Pancreas (tissue), 10 donors: ENCODE measurements around the gene STK17A. TPM values are rescaled to one million over a fixed set of nuclear protein-coding genes. Genes with fewer than 3 reads are reported as not detected.

ENCODE experiments used
- ATAC-seq, 4 donors: fragments of 200-7000 bp; cut with Tn5 transposase; one replicate each; pipeline versions ENCODE4 v1.8.0 to v1.9.1; 2020; ENCODE audit warnings: mild to moderate bottlenecking in 4 of 4, moderate library complexity in 4 of 4
- DNase-seq, 6 donors: peaks; one replicate each; pipeline ENCODE4 v3.0.0-alpha.2; 2020
- FAIRE-seq: peaks from 2 replicates; lab custom pipeline; 2012; peaks lifted over from hg19 to GRCh38; lab: Jason Lieb, UNC
- H3K27ac ChIP-seq, 4 donors: fragments of 200-600 bp; sonication (generic); 1 replicate in 3 of 4; 2 replicates in 1 of 4; pipeline versions ENCODE4 v1.5.0 to v1.8.0; 2020
- H3K27me3 ChIP-seq, 4 donors: fragments of 200-600 bp; one replicate each; pipeline ENCODE4 v1.8.0; 2021
- H3K36me3 ChIP-seq, 3 donors: fragments of 200-600 bp; sonication (generic) in 1 of 3; one replicate each; pipeline versions ENCODE4 v1.5.0 to v1.8.0; 2020 to 2021
- H3K4me1 ChIP-seq, 3 donors: fragments of 200-600 bp; one replicate each; pipeline ENCODE4 v1.8.0; 2021
- H3K4me3 ChIP-seq, 4 donors: fragments of 200-600 bp; sonication (generic) in 2 of 4; one replicate each; pipeline versions ENCODE4 v1.5.0 to v1.8.0; 2020 to 2021
- H3K9me3 ChIP-seq, 4 donors: fragments of 200-600 bp; one replicate each; pipeline ENCODE4 v1.8.0; 2021
- WGBS, 2 donors: extraction: QIAGEN DNeasy Blood & Tissue Kit; methylation state at CpG; one replicate each; pipeline ENCODE4 v1.1.7; 2013; 5-methylcytosine and 5-hydroxymethylcytosine counted together
- intact Hi-C, 3 donors: fragments of 100-400 bp; cut with DNase I; formaldehyde crosslinking; loops; one replicate each; pipeline versions ENCODE4 v1.11.1 to v1.14.2; 2022
- polyA plus RNA-seq, 2 donors: library from polyadenylated mRNA; stranded (reverse); fragments of 200-250 nt; gene quantifications; one replicate each; pipeline ENCODE4 v1.2.3, GENCODE V29; 2013
- total RNA-seq, 6 donors: library from RNA; stranded (reverse); fragmentation: NEBNext Ultra II Directional in 4 of 6; extraction: Animal tissue kit (Norgen Biotek cat#: 25700) in 4 of 6; gene quantifications; one replicate each; pipeline versions ENCODE4 v1.2.1 to v1.2.4, GENCODE V29; 2021 to 2023
- TF ChIP-seq, protein P1 (sequence below), 4 donors: fragments of 200-600 bp; sonication (generic) in 3 of 4; IDR thresholded peaks; one replicate each; pipeline versions ENCODE4 v1.5.0 to v1.8.0; 2021; ENCODE audit warnings: antibody characterized with exemption in 4 of 4
- donor health status: healthy with polysubstance abuse.
- donor health status: DM: no; HTN: no; CAD: no; lungs with moderate emphysema.
- donor health status: DM: no; HTN: no; CAD: no.
- donor health status: control.
- donor health status: control.
- donor health status: Bipolar disorder and iron deficiency.
- donor health status: DM: yes; HTN: yes; CAD: no.
- donor health status: DM: no; HTN: no; CAD: no.
- donor health status: DM: no; HTN: no; CAD: no.
- donor health status: DM: yes; HTN: yes; CAD: no.

STK17A gene
- total and polyA plus RNA-seq, 8 donors, result 7.0 to 19.3 (median 11.2) TPM

DNA sequence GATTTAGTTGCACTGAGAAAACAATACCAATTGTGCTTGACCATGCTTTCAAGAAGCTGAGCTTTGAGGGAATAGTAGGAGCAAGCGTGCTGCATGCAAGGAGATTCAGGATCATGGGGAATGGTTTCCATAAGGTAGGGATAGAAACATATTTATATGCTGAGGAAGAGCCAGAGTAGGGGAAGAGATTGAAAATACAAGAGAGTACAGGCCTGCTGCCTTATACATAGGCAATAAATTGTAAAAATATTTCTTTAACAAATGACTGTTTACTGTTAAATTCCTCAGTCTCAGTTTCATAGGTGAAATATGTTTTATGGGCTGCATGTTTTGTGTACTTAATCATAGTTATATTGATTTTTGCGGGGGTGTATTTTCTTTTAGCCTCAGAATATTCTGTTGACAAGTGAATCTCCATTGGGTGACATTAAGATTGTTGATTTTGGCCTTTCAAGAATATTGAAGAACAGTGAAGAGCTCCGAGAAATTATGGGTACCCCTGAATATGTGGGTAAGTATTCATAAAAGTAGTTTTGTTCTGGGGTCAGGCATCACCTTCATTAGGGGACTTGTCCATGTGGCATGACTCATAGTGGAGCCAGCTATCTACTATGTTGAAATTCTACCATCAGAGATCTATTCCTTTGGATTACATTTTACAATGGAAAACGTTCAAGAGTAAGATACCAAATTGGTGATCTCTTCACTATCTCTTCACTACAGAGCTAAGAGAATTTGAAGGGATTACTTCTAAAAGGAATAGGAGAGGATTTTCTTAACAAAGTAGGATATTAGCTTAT, 36.5 kb downstream of the STK17A start:
- H3K36me3 ChIP-seq, result peaks cover 0 to 5% (median 0%) of the 10 kb centered on the region in 3 donors
- FAIRE-seq (no peak), ATAC-seq (no peak), DNase-seq (no peak)
- H3K9me3 ChIP-seq, result no peaks in the 10 kb centered on the region
- no peak overlapping the region for H3K27ac ChIP-seq
- no peak overlapping the region for H3K4me3 ChIP-seq
- WGBS, 2 donors, result 72 to 82% methylated on average over 4 of the region's 4 CpGs
- TF ChIP-seq, protein P1, sequence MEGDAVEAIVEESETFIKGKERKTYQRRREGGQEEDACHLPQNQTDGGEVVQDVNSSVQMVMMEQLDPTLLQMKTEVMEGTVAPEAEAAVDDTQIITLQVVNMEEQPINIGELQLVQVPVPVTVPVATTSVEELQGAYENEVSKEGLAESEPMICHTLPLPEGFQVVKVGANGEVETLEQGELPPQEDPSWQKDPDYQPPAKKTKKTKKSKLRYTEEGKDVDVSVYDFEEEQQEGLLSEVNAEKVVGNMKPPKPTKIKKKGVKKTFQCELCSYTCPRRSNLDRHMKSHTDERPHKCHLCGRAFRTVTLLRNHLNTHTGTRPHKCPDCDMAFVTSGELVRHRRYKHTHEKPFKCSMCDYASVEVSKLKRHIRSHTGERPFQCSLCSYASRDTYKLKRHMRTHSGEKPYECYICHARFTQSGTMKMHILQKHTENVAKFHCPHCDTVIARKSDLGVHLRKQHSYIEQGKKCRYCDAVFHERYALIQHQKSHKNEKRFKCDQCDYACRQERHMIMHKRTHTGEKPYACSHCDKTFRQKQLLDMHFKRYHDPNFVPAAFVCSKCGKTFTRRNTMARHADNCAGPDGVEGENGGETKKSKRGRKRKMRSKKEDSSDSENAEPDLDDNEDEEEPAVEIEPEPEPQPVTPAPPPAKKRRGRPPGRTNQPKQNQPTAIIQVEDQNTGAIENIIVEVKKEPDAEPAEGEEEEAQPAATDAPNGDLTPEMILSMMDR (IDR thresholded peaks at IDR 0.05), result no peak
- intact Hi-C loops, result no loop called here
- H3K4me1 ChIP-seq, result peaks cover 0 to under 1% (median 0%) of the 10 kb centered on the region in 3 donors
- no peaks in the 10 kb centered on the region for H3K27me3 ChIP-seq

DNA sequence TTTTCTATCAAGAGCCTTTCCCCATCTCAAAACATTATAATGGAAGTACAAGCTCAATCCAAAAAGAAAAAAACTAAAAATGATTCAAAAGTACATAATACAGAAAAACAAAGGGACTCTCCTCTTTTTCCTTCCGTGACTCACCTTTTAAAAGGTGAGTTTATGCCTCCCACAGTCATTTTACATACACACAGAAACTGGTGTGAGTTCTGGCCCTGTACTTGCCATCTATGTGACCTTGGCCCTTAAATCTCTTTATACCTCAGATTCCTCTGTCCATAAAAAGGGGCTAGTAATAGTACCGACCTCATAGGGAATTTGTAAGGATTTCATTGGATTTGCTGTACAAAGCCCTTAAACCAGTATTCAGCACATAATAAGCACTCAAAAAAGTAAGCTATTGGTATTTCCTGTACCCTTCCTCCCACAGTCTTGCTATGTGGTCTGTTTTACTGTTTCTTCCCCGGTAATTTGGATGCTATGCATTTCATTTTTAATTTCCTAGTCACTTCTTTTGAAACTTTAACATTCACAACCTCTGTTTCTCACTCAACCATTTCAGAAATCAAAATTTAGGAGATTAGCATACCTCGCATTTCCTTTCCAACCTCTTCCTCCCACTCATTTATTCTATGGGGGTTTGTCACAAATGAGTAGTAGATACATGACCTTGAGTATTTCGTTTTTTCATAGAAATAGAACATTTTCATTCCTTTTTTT, 39.0 kb downstream of the STK17A start:
- ATAC-seq (no peak), DNase-seq (no peak), FAIRE-seq (no peak)
- Histone ChIP-seq H3K27me3 (no peaks in the 10 kb centered on the region), H3K4me1 (peaks cover 0 to 7% (median 5%) of the 10 kb centered on the region in 3 donors), H3K27ac (no peak overlapping the region), H3K4me3 (no peak overlapping the region), H3K9me3 (no peaks in the 10 kb centered on the region), H3K36me3 (peaks cover 0 to 17% (median 0%) of the 10 kb centered on the region in 3 donors)
- intact Hi-C loops, result no loop called here
- 85 to 89% methylated on average over 5 of the region's 5 CpGs for WGBS, 2 donors
- TF ChIP-seq, protein P1 (IDR thresholded peaks at IDR 0.05), result no peak

DNA sequence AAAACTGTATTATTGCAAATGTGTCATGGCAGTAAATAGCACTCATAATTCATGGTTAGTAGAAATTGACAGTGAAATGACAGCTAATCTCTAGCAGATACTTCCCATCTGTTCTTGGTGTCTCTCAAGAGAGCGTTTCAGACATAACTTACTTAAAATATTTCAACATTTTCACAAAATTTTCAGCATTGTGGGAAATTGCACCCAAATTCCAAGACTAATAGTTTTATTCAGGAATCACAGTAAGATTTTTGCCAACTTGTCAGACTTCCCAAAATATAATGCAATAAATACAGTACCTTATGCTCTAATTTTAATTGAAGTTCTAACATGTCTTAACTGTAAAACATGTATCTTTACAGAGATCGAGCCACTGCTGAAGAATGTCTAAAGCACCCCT, 41.2 kb downstream of the STK17A start:
- FAIRE-seq (no peak), DNase-seq (no peak), ATAC-seq (no peak)
- H3K4me3 ChIP-seq, result no peak overlapping the region
- intact Hi-C loops, result no loop called here
- peaks cover 0 to 7% (median 5%) of the 10 kb centered on the region in 3 donors for H3K4me1 ChIP-seq
- H3K9me3 ChIP-seq, result no peaks in the 10 kb centered on the region
- WGBS, 2 donors, result 89 to 99% methylated on average over 2 of the region's 2 CpGs
- TF ChIP-seq, protein P1 (IDR thresholded peaks at IDR 0.05), result no peak
- no peak overlapping the region for H3K27ac ChIP-seq
- no peaks in the 10 kb centered on the region for H3K27me3 ChIP-seq
- H3K36me3 ChIP-seq, result peaks cover 0 to 17% (median 0%) of the 10 kb centered on the region in 3 donors

DNA sequence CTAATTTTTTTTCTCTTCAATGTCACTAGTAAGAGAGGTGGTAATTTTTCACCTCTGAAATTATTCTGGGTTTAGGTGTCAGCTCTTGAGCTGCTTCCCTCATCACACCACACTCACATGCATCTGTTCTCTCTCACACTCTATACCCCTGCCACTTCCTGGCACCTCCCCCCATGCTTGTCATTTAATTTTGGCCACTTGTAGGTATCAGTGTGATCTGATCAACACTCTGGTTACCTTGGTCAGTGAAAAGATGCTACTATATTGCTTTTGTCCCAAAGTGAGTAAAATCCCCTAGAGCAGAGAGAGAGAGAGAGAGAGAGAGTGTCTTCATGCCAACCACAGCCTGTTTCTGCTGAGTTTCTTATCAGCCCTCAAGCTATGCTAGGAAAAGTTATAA, 42.5 kb downstream of the STK17A start:
- DNase-seq (no peak), ATAC-seq (peak in 3 of 4 donors; percentile 37 to 55 (median 53)), FAIRE-seq (no peak)
- Histone ChIP-seq H3K9me3 (no peaks in the 10 kb centered on the region), H3K36me3 (peaks cover 0 to 17% (median 0%) of the 10 kb centered on the region in 3 donors), H3K4me1 (peaks cover 0 to 7% (median 5%) of the 10 kb centered on the region in 3 donors), H3K4me3 (no peak overlapping the region), H3K27ac (no peak overlapping the region), H3K27me3 (no peaks in the 10 kb centered on the region)
- intact Hi-C loops, result no loop called here
- TF ChIP-seq, protein P1 (IDR thresholded peaks at IDR 0.05), result no peak
